Vagina (tissue), 2 donors: Measurements from ENCODE around the gene TRAPPC2L.

Source experiments
- POLR2AphosphoS5 ChIP-seq, 2 donors: sonication (generic); formaldehyde crosslinking; IDR thresholded peaks; one replicate each; pipeline ENCODE4 v1.9.0; 2017; ENCODE audit warnings: antibody characterized with exemption in 2 of 2, mild to moderate bottlenecking in 2 of 2, low read depth in 1 of 2; ENCODE audit not compliant: insufficient read depth in 1 of 2
- TF ChIP-seq, protein P1 (sequence below), 3 experiments: fragments of 450-650 bp in 2 of 3; fragments of 200-600 bp in 1 of 3; sonication (generic) in 1 of 3; IDR thresholded peaks; one replicate each; pipeline ENCODE4 v1.5.1; 2017 to 2019; ENCODE audit warnings: antibody characterized with exemption in 3 of 3, mild to moderate bottlenecking in 2 of 3, moderate library complexity in 2 of 3

GRCh38 chr16:88886420-88886844, 29.5 kb downstream of the TRAPPC2L start:
- TF ChIP-seq POLR2AphosphoS5 (IDR thresholded peaks at IDR 0.05; ENCODE audit: insufficient read depth in 1 of 2, low read depth in 1 of 2): no peak
- TF ChIP-seq, protein P1, sequence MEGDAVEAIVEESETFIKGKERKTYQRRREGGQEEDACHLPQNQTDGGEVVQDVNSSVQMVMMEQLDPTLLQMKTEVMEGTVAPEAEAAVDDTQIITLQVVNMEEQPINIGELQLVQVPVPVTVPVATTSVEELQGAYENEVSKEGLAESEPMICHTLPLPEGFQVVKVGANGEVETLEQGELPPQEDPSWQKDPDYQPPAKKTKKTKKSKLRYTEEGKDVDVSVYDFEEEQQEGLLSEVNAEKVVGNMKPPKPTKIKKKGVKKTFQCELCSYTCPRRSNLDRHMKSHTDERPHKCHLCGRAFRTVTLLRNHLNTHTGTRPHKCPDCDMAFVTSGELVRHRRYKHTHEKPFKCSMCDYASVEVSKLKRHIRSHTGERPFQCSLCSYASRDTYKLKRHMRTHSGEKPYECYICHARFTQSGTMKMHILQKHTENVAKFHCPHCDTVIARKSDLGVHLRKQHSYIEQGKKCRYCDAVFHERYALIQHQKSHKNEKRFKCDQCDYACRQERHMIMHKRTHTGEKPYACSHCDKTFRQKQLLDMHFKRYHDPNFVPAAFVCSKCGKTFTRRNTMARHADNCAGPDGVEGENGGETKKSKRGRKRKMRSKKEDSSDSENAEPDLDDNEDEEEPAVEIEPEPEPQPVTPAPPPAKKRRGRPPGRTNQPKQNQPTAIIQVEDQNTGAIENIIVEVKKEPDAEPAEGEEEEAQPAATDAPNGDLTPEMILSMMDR (IDR thresholded peaks at IDR 0.05): no peak
